Vagina (tissue), 2 donors: ENCODE results near the gene IRGQ.

Experiments used
- POLR2A ChIP-seq, 2 donors: fragments of 450-650 bp; IDR thresholded peaks; one replicate each; pipeline ENCODE4 v1.6.1; 2017; ENCODE audit warnings: antibody characterized with exemption in 2 of 2, mild to moderate bottlenecking in 2 of 2, moderate library complexity in 2 of 2
- POLR2AphosphoS5 ChIP-seq, 2 donors: sonication (generic); formaldehyde crosslinking; IDR thresholded peaks; one replicate each; pipeline ENCODE4 v1.9.0; 2017; ENCODE audit warnings: antibody characterized with exemption in 2 of 2, mild to moderate bottlenecking in 2 of 2, low read depth in 1 of 2; ENCODE audit not compliant: insufficient read depth in 1 of 2
- TF ChIP-seq, protein P1 (sequence below), 3 experiments: fragments of 450-650 bp in 2 of 3; fragments of 200-600 bp in 1 of 3; sonication (generic) in 1 of 3; IDR thresholded peaks; one replicate each; pipeline ENCODE4 v1.5.1; 2017 to 2019; ENCODE audit warnings: antibody characterized with exemption in 3 of 3, mild to moderate bottlenecking in 2 of 3, moderate library complexity in 2 of 3

DNA sequence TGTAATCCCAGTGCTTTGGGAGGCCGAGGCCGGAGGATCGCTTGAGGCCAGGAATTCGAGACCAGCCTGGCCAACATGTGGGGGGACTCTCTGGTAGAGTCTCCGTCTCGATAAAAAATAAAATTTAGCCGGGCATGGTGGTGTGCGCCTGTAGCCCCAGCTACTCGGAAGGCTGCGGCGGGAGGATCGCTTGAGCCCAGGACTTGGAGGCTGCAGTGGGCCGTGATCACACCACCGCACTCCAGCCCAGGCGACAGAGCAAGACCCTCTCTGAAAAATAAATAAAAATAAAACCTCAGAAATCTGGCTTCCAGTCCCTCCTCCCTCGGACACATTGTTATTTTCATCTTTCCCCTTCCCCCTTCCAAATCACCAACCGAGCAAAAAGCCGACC lies 332 bp downstream of the IRGQ start:
- TF ChIP-seq POLR2A (IDR thresholded peaks at IDR 0.05) (no peak), POLR2AphosphoS5 (IDR thresholded peaks at IDR 0.05; ENCODE audit: insufficient read depth in 1 of 2, low read depth in 1 of 2) (no peak)
- TF ChIP-seq, protein P1, sequence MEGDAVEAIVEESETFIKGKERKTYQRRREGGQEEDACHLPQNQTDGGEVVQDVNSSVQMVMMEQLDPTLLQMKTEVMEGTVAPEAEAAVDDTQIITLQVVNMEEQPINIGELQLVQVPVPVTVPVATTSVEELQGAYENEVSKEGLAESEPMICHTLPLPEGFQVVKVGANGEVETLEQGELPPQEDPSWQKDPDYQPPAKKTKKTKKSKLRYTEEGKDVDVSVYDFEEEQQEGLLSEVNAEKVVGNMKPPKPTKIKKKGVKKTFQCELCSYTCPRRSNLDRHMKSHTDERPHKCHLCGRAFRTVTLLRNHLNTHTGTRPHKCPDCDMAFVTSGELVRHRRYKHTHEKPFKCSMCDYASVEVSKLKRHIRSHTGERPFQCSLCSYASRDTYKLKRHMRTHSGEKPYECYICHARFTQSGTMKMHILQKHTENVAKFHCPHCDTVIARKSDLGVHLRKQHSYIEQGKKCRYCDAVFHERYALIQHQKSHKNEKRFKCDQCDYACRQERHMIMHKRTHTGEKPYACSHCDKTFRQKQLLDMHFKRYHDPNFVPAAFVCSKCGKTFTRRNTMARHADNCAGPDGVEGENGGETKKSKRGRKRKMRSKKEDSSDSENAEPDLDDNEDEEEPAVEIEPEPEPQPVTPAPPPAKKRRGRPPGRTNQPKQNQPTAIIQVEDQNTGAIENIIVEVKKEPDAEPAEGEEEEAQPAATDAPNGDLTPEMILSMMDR (IDR thresholded peaks at IDR 0.05): peak in 1 of 3 experiments; percentile 13
